ENCODE data around the gene AGT.

- TF ChIP-seq CTCF (IDR thresholded peaks at IDR 0.05; ENCODE audit: low read length) (no peak), EZH2phosphoT487 (IDR thresholded peaks at IDR 0.05; ENCODE audit: low read length) (no peak)
Observed at GRCh38 chr1:230752407-230752806, 38.5 kb upstream of the AGT start.
